Lower leg skin (tissue), 3 donors: ENCODE measurements around the gene VAT1L.

Experiments
- CTCF ChIP-seq, 3 donors: fragments of 450-650 bp; IDR thresholded peaks; one replicate each; pipeline ENCODE4 v1.5.1; 2016; ENCODE audit warnings: antibody characterized with exemption in 3 of 3, mild to moderate bottlenecking in 3 of 3, moderate library complexity in 2 of 3
- POLR2A ChIP-seq, 2 donors: fragments of 450-650 bp; IDR thresholded peaks; one replicate each; pipeline ENCODE4 v1.6.1; 2016 to 2017; ENCODE audit warnings: antibody characterized with exemption in 2 of 2, mild to moderate bottlenecking in 1 of 2, moderate library complexity in 1 of 2

DNA sequence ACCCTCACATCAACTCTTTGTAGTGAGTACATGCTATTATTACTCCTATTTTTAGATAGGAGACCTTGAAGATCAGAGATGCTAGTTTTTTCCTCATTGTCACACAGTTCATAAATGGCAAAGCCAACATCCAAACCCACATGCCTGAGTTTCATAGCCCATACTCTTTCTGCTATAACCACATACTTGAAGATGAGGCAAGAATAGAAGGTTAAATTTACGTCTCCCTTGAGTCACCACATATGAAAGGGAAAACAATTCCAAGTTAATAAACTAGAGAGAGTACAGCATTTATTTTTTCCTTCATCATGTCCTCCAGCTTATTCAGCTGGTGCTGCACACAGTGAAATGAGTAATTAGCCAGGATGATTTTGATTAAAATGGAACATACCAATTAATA is 42.4 kb upstream of the VAT1L start:
- TF ChIP-seq CTCF (IDR thresholded peaks at IDR 0.05), result no peak
- TF ChIP-seq POLR2A (IDR thresholded peaks at IDR 0.05), result no peak
